Spleen (tissue), 7 donors: ENCODE data around the gene CX3CL1.

ENCODE experiments used
- POLR2A ChIP-seq, 3 donors: fragments of 450-650 bp; IDR thresholded peaks; one replicate each; pipeline ENCODE4 v1.5.1; 2017; ENCODE audit warnings: antibody characterized with exemption in 3 of 3, mild to moderate bottlenecking in 1 of 3
- POLR2AphosphoS5 ChIP-seq, 3 donors: sonication (generic); formaldehyde crosslinking; IDR thresholded peaks; one replicate each; pipeline ENCODE4 v1.5.1; 2017; ENCODE audit warnings: antibody characterized with exemption in 3 of 3
- TF ChIP-seq, protein P1 (sequence below), 11 experiments: fragments of 200-600 bp in 7 of 11; fragments of 450-650 bp in 4 of 11; sonication (generic) in 4 of 11; IDR thresholded peaks in 8 of 11; conservative IDR thresholded peaks in 3 of 11; 1 replicate in 7 of 11; 2 replicates in 4 of 11; pipeline versions ENCODE4 v1.4.0 to v1.8.0; 2016 to 2021; ENCODE audit warnings: antibody characterized with exemption in 11 of 11, inconsistent platforms in 4 of 11, mild to moderate bottlenecking in 1 of 11
- donor health status: DM: no; HTN: no; CAD: no; lungs with moderate emphysema.
- donor health status: DM: no; HTN: no; CAD: no.
- donor health status: DM: no; HTN: no; CAD: no.

DNA sequence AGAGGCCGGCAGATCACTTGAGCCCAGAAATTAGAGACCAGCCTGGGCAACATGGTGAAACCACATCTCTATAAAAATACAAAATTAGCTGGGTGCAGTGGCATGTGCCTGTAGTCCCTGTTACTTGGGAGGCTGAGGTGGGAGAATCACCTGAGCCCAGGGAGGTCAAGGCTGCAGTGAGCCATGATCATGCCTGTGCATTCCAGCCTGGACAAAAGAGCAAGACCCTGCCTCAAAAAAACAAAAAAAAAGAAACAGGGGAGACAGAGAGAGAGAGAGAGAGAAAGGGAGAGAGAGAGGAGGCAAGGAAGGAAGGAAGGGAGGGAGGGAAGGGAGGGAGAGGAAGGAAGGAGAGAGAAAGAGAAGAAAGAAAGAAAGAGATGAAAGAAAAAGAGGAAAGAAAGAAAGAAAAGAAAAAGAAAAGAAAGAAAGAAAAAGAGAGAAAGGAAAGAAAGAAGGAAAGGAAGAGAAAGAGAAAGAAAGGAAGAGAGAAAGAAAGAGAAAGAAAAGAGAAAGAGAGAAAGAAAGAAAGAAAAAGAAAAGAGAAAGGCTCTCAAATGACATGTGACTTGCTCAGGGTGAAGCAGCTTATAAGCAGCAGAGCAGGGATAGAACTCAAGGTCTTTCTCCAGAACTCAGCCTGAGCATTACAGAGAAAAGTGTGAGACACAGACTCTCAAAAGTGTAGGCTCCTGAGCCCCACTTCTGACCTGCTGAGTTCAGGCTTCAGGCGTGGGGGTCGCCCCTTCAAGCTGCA lies 15.5 kb downstream of the CX3CL1 start:
- TF ChIP-seq, protein P1, sequence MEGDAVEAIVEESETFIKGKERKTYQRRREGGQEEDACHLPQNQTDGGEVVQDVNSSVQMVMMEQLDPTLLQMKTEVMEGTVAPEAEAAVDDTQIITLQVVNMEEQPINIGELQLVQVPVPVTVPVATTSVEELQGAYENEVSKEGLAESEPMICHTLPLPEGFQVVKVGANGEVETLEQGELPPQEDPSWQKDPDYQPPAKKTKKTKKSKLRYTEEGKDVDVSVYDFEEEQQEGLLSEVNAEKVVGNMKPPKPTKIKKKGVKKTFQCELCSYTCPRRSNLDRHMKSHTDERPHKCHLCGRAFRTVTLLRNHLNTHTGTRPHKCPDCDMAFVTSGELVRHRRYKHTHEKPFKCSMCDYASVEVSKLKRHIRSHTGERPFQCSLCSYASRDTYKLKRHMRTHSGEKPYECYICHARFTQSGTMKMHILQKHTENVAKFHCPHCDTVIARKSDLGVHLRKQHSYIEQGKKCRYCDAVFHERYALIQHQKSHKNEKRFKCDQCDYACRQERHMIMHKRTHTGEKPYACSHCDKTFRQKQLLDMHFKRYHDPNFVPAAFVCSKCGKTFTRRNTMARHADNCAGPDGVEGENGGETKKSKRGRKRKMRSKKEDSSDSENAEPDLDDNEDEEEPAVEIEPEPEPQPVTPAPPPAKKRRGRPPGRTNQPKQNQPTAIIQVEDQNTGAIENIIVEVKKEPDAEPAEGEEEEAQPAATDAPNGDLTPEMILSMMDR (IDR thresholded peaks at IDR 0.05 in 8 of 11, conservative IDR thresholded peaks at IDR 0.05 in 3 of 11) = no peak
- TF ChIP-seq POLR2A (IDR thresholded peaks at IDR 0.05) = no peak
- no peak for TF ChIP-seq POLR2AphosphoS5 (IDR thresholded peaks at IDR 0.05)
